GDM1 (cell line): ENCODE measurements around the gene BMPR1A.

Source experiments
- DNase-seq: peaks from one replicate; lab custom pipeline; 2025; lab: John Stamatoyannopoulos, UW

The BMPR1A gene

GRCh38 chr10:86802473-86803108 lies 46.2 kb downstream of the BMPR1A start:
- no peak for DNase-seq

GRCh38 chr10:86803156-86803555 lies 46.7 kb downstream of the BMPR1A start:
- no peak for DNase-seq

GRCh38 chr10:86804805-86805204 lies 48.4 kb downstream of the BMPR1A start:
- no peak for DNase-seq

- DNase-seq: no peak
Measured at GRCh38 chr10:86813101-86813500, 56.7 kb downstream of the BMPR1A start.

GRCh38 chr10:86813982-86814381 lies 57.6 kb downstream of the BMPR1A start:
- no peak for DNase-seq

GRCh38 chr10:86815035-86815617 lies 58.7 kb downstream of the BMPR1A start:
- no peak for DNase-seq

GRCh38 chr10:86815640-86816039 lies 59.2 kb downstream of the BMPR1A start:
- DNase-seq: no peak

- DNase-seq: no peak
Measured at GRCh38 chr10:86817246-86817645, 60.8 kb downstream of the BMPR1A start.

GRCh38 chr10:86819567-86819966 lies 63.1 kb downstream of the BMPR1A start:
- DNase-seq: no peak

GRCh38 chr10:86820509-86820908 lies 64.1 kb downstream of the BMPR1A start:
- DNase-seq: no peak

- DNase-seq: no peak
Measured at GRCh38 chr10:86821388-86821999, 65.1 kb downstream of the BMPR1A start.

- no peak for DNase-seq
Measured at GRCh38 chr10:86823565-86823964, 67.1 kb downstream of the BMPR1A start.

GRCh38 chr10:86824151-86824550 lies 67.7 kb downstream of the BMPR1A start:
- DNase-seq: no peak

- no peak for DNase-seq
Measured at GRCh38 chr10:86825366-86825765, 68.9 kb downstream of the BMPR1A start.

- DNase-seq: no peak
Measured at GRCh38 chr10:86827639-86828038, 71.2 kb downstream of the BMPR1A start.

GRCh38 chr10:86828145-86828544 lies 71.7 kb downstream of the BMPR1A start:
- DNase-seq: peak; percentile 18

GRCh38 chr10:86829472-86829871 lies 73.1 kb downstream of the BMPR1A start:
- no peak for DNase-seq

- DNase-seq: no peak
Measured at GRCh38 chr10:86830043-86830591, 73.7 kb downstream of the BMPR1A start.

- no peak for DNase-seq
Measured at GRCh38 chr10:86833969-86834368, 77.5 kb downstream of the BMPR1A start.

GRCh38 chr10:86836044-86836443 lies 79.6 kb downstream of the BMPR1A start:
- no peak for DNase-seq

- no peak for DNase-seq
Measured at GRCh38 chr10:86837663-86838062, 81.2 kb downstream of the BMPR1A start.

- no peak for DNase-seq
Measured at GRCh38 chr10:86840498-86840897, 84.1 kb downstream of the BMPR1A start.

GRCh38 chr10:86846088-86846487 lies 89.7 kb downstream of the BMPR1A start:
- DNase-seq: no peak
